ENCODE measurements around the gene RLN3. TPM values are rescaled to one million over a fixed set of nuclear protein-coding genes. Genes with fewer than 3 reads are reported as not detected.
"Not testable (repeated sequence)": the region's sequence is repeated elsewhere in the genome, so short reads cannot be mapped to it uniquely, and the experiment has no call there.

RLN3 gene
- polyA plus RNA-seq, 1 of the 3 experiments (the other 2 are of a cell fraction), result not detected

DNA sequence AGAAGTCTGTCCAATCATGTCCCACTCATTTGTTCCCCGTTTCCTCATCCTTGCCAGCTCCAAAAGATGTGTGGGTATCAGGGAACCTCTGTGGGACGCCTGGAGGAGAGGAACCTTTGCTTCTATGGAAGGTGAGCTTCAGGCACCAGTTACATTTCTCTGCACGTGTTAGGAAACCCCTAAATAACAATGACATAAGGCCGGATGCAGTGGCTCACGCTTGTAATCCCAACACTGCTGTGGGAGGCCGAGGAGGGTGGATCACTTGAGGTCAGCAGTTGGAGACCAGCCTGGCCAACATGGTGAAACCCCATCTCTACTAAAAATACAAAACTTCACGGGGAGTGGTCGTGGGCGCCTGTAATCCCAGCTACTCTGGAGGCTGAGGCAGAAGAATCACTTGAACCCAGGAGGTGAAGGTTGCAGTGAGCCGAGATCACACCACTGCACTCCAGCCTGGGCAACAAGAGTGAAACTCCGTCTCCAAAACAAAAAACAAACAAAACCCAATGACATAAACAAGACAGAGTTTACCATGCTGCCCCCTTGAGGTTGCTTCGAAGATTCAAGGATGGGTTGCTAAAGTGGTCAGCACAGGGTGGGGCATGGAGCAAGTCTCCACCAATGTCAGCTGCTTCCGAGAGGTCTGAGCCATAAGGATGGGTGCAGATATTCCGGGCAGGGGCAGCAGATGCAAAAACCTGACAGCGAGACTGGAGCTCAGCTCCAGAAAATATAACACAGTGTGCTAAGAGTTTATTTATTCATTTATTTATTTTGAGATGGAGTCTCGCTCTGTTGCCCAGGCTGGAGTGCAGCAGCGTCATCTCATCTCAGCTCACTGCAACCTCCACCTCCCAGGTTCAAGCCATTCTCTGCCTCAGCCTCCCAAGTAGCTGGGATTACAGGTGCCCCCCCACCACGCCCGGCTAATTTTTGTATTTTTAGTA is 15.0 kb downstream of the RLN3 start:
- 74% methylated on average over 19 of the region's 19 CpGs for WGBS (ENCODE audit: low lambda C conversion rate)
- H2AFZ ChIP-seq (ENCODE audit: low read depth); H3K9ac ChIP-seq; H3K27me3 ChIP-seq (ENCODE audit: insufficient read depth); H3K4me2 ChIP-seq; H3K79me2 ChIP-seq (ENCODE audit: insufficient read depth); H3K4me3 ChIP-seq (ENCODE audit: low read depth in 2 of 2, low read length in 1 of 2); H3K36me3 ChIP-seq (replicated peaks in 1 of 2; ENCODE audit: control insufficient read depth in 1 of 2, insufficient read depth in 2 of 2, low read length in 1 of 2); H3K9me2 ChIP-seq; H3F3A ChIP-seq (replicated peaks; ENCODE audit: insufficient read depth); H4K20me1 ChIP-seq (ENCODE audit: insufficient read depth); H3K9me3 ChIP-seq; H3K4me1 ChIP-seq (ENCODE audit: control insufficient read depth in 1 of 2, insufficient read depth in 2 of 2, low read depth in 1 of 2, low read length in 1 of 2): not testable (repeated sequence)
- TF ChIP-seq CTCF (IDR thresholded peaks at IDR 0.05), result peak; percentile 69
- peak; percentile 56 for TF ChIP-seq RAD21 (IDR thresholded peaks at IDR 0.05; ENCODE audit: low read length)
- peak; percentile 30; the same call in 1 of the 2 replicates for TF ChIP-seq SMC3 (IDR thresholded peaks at IDR 0.05; ENCODE audit: low read depth, low read length)
- ChIA-PET POLR2A (interaction anchor here (0.5 to 1.4 kb wide), 2 partner anchors 11 to 423 kb away, joined by 3 read pairs; partner anchors contain the start of gene IL27RA), CTCF (interaction anchor here (0.7 to 6.0 kb wide), 32 partner anchors 11 to 467 kb away, joined by 3 to 36 read pairs (median 4); partner anchors contain the start of genes IL27RA, MISP3 and RLN3)
- DNase-seq, result peak; percentile 81
- H3K27ac ChIP-seq (ENCODE audit: low read depth in 2 of 2, low read length in 1 of 2), result peak overlapping the region in 1 of 2 experiments; percentile 34; a peak in 1 of 4 replicates

- DNase-seq; H2AFZ ChIP-seq (ENCODE audit: low read depth); H3K4me2 ChIP-seq; H3K9me3 ChIP-seq; H3K27me3 ChIP-seq (ENCODE audit: insufficient read depth); H3K9ac ChIP-seq; H3F3A ChIP-seq (replicated peaks; ENCODE audit: insufficient read depth); H4K20me1 ChIP-seq (ENCODE audit: insufficient read depth); H3K36me3 ChIP-seq (replicated peaks in 1 of 2; ENCODE audit: control insufficient read depth in 1 of 2, insufficient read depth in 2 of 2, low read length in 1 of 2); H3K4me1 ChIP-seq (ENCODE audit: control insufficient read depth in 1 of 2, insufficient read depth in 2 of 2, low read depth in 1 of 2, low read length in 1 of 2); H3K4me3 ChIP-seq (ENCODE audit: low read depth in 2 of 2, low read length in 1 of 2); H3K27ac ChIP-seq (ENCODE audit: low read depth in 2 of 2, low read length in 1 of 2); H3K79me2 ChIP-seq (ENCODE audit: insufficient read depth); H3K9me2 ChIP-seq: not testable (repeated sequence)
- WGBS (ENCODE audit: low lambda C conversion rate), result 97% methylated on average over 10 of the region's 10 CpGs
- ChIA-PET CTCF (interaction anchor here (0.6 to 4.5 kb wide), 19 partner anchors 11 to 1067 kb away, joined by 3 to 34 read pairs (median 3); partner anchors contain the start of genes IL27RA and MISP3), POLR2A (interaction anchor here (1.2 kb wide), 1 partner anchor 9 kb away, joined by 3 read pairs; no protein-coding TSS in a partner anchor)
These were observed 19.9 kb downstream of the RLN3 start for GRCh38 chr19:14047866-14048265.

- H3K36me3 ChIP-seq (replicated peaks in 1 of 2; ENCODE audit: control insufficient read depth in 1 of 2, insufficient read depth in 2 of 2, low read length in 1 of 2), result no peaks in the 10 kb centered on the region
- no peaks in the 10 kb centered on the region for H4K20me1 ChIP-seq (ENCODE audit: insufficient read depth)
- no peaks in the 10 kb centered on the region for H3F3A ChIP-seq (replicated peaks; ENCODE audit: insufficient read depth)
- ChIA-PET CTCF (interaction anchor here (0.6 to 4.5 kb wide), 19 partner anchors 11 to 168 kb away, joined by 3 to 34 read pairs (median 3); partner anchors contain the start of genes IL27RA and MISP3), POLR2A (interaction anchor here (0.7 to 1.2 kb wide), 3 partner anchors 9 to 167 kb away, joined by 3 read pairs; partner anchors contain the start of gene IL27RA)
- H3K4me1 ChIP-seq (ENCODE audit: control insufficient read depth in 1 of 2, insufficient read depth in 2 of 2, low read depth in 1 of 2, low read length in 1 of 2), result no peaks in the 10 kb centered on the region
- no peaks in the 10 kb centered on the region for H3K9me3 ChIP-seq
- H3K27me3 ChIP-seq (ENCODE audit: insufficient read depth), result no peaks in the 10 kb centered on the region
- no peak overlapping the region for H3K4me3 ChIP-seq (ENCODE audit: low read depth in 2 of 2, low read length in 1 of 2)
- peak; percentile 83 for DNase-seq
- no peak overlapping the region for H3K9ac ChIP-seq
- WGBS (ENCODE audit: low lambda C conversion rate), result 80% methylated on average over 8 of the region's 8 CpGs
- H2AFZ ChIP-seq (ENCODE audit: low read depth), result no peak overlapping the region
- TF ChIP-seq SMC3 (IDR thresholded peaks at IDR 0.05; ENCODE audit: low read depth, low read length), result peak; percentile 31; the same call in 1 of the 2 replicates
- TF ChIP-seq RAD21 (IDR thresholded peaks at IDR 0.05; ENCODE audit: low read length), result peak; percentile 52
- TF ChIP-seq CTCF (IDR thresholded peaks at IDR 0.05), result peak; percentile 79
- no peak for TF ChIP-seq REST (IDR thresholded peaks at IDR 0.05; ENCODE audit: low read depth, low read length)
- H3K27ac ChIP-seq (ENCODE audit: low read depth in 2 of 2, low read length in 1 of 2), result no peak overlapping the region
- H3K79me2 ChIP-seq (ENCODE audit: insufficient read depth), result no peaks in the 10 kb centered on the region
- H3K4me2 ChIP-seq, result no peak overlapping the region
- no peaks in the 10 kb centered on the region for H3K9me2 ChIP-seq
These were observed 20.6 kb downstream of the RLN3 start for GRCh38 chr19:14048443-14049153.
